ENCODE data around the gene CLMN. TPM values are rescaled to one million over a fixed set of nuclear protein-coding genes. Genes with fewer than 3 reads are reported as not detected.

CLMN gene
- polyA plus RNA-seq, 3 donors = 22.0 to 33.7 (median 23.2) TPM

DNA sequence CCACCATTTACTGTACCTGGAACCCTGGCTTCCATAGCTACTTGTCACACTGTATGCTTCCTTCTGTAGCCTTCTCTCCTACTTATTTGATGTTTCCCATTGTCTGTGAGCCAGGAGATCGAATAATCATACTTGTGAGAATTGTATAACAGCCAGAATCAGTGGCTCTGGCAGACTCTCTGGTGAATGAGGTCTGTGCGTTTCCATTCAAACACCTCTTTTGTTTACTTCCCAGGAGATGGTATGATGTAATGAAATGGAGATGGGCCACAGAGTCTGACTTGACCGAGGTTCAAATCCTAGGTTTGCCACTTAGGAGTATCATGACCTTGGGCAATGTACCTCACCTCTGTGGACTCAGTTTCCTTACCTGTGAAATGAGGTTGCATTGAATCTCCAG lies 35.7 kb upstream of the CLMN start:
- Mint-ChIP-seq H3K4me3 (no peak overlapping the region), H3K4me1 (peaks cover 6% of the 10 kb centered on the region), H3K27ac (no peak overlapping the region), H3K27me3 (ENCODE audit: low read depth in 3 of 3) (peaks cover 20 to 24% (median 20%) of the 10 kb centered on the region in 3 donors), H3K9me3 (peaks cover 4 to 16% (median 10%) of the 10 kb centered on the region in 7 donors), H3K36me3 (no peaks in the 10 kb centered on the region)
- Histone ChIP-seq H3K9ac (ENCODE audit: insufficient read depth, low read length, poor library complexity, severe bottlenecking) (no peak overlapping the region), H3K4me1 (ENCODE audit: control insufficient read depth in 1 of 2, insufficient read depth in 2 of 2, low read length in 2 of 2) (no peaks in the 10 kb centered on the region), H3K4me3 (replicated peaks in 1 of 3; ENCODE audit: low read depth in 2 of 3, low read length in 3 of 3) (no peak overlapping the region), H3K36me3 (replicated peaks in 1 of 2; ENCODE audit: control insufficient read depth in 1 of 2, insufficient read depth in 2 of 2, low read length in 2 of 2) (no peaks in the 10 kb centered on the region), H3K4me2 (replicated peaks; ENCODE audit: extremely low read depth, low read length, poor library complexity, severe bottlenecking) (no peak overlapping the region), H2AFZ (ENCODE audit: insufficient read depth, low read depth, low read length, poor library complexity, severe bottlenecking) (no peak overlapping the region), H3K79me2 (ENCODE audit: insufficient read depth, low read length) (no peaks in the 10 kb centered on the region), H4K20me1 (ENCODE audit: insufficient read depth, low read length) (no peaks in the 10 kb centered on the region), H3K27ac (ENCODE audit: low read depth in 1 of 2, low read length in 2 of 2) (no peak overlapping the region), H3K9me3 (replicated peaks in 1 of 2; ENCODE audit: control insufficient read depth in 1 of 2, insufficient read depth in 1 of 2, low read length in 2 of 2) (peaks cover 5% of the 10 kb centered on the region in 2 donors), H3K27me3 (ENCODE audit: control insufficient read depth in 2 of 2, insufficient read depth in 2 of 2, low read length in 2 of 2) (peaks cover 4 to 8% of the 10 kb centered on the region in 2 donors)
- TF ChIP-seq, protein P1, sequence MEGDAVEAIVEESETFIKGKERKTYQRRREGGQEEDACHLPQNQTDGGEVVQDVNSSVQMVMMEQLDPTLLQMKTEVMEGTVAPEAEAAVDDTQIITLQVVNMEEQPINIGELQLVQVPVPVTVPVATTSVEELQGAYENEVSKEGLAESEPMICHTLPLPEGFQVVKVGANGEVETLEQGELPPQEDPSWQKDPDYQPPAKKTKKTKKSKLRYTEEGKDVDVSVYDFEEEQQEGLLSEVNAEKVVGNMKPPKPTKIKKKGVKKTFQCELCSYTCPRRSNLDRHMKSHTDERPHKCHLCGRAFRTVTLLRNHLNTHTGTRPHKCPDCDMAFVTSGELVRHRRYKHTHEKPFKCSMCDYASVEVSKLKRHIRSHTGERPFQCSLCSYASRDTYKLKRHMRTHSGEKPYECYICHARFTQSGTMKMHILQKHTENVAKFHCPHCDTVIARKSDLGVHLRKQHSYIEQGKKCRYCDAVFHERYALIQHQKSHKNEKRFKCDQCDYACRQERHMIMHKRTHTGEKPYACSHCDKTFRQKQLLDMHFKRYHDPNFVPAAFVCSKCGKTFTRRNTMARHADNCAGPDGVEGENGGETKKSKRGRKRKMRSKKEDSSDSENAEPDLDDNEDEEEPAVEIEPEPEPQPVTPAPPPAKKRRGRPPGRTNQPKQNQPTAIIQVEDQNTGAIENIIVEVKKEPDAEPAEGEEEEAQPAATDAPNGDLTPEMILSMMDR (IDR thresholded peaks at IDR 0.05) = no peak
- WGBS (ENCODE audit: insufficient coverage) = no CpG with 5 or more reads among the region's 3 CpGs
- intact Hi-C loops (cut with micrococcal nuclease) = loop anchor here in 1 of 2 donors (5.0 kb wide), 1 partner anchor 33 kb away; no protein-coding TSS in a partner anchor
- DNase-seq = no peak

DNA sequence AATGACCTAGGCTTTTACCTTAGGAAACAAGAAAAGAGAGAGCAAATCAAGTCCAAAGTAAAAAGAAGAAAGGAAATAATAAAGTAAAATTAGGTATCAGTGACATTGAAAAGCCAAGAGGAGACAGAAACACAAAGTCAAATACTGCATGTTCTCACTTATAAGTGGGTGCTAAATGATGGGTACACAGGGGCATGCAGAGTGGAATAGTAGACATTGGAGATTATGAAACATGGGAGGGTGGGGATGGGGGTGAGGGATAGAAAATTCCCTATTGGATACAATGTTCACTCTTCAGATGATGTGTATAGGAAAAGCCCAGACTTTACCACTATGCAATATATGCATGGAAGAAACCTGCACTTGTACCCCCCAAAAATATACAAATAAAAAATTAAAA lies 35.1 kb upstream of the CLMN start:
- peaks cover 2% of the 10 kb centered on the region in 2 donors for H3K27me3 ChIP-seq (ENCODE audit: control insufficient read depth in 2 of 2, insufficient read depth in 2 of 2, low read length in 2 of 2)
- H3K4me3 Mint-ChIP-seq = no peak overlapping the region
- no peak for DNase-seq
- H3K36me3 ChIP-seq (replicated peaks in 1 of 2; ENCODE audit: control insufficient read depth in 1 of 2, insufficient read depth in 2 of 2, low read length in 2 of 2) = no peaks in the 10 kb centered on the region
- H3K27me3 Mint-ChIP-seq (ENCODE audit: low read depth in 3 of 3) = peaks cover 14 to 18% (median 16%) of the 10 kb centered on the region in 3 donors
- no peak overlapping the region for H3K9ac ChIP-seq (ENCODE audit: insufficient read depth, low read length, poor library complexity, severe bottlenecking)
- H2AFZ ChIP-seq (ENCODE audit: insufficient read depth, low read depth, low read length, poor library complexity, severe bottlenecking) = no peak overlapping the region
- no peaks in the 10 kb centered on the region for H3K4me1 ChIP-seq (ENCODE audit: control insufficient read depth in 1 of 2, insufficient read depth in 2 of 2, low read length in 2 of 2)
- peaks cover 5% of the 10 kb centered on the region in 2 donors for H3K9me3 ChIP-seq (replicated peaks in 1 of 2; ENCODE audit: control insufficient read depth in 1 of 2, insufficient read depth in 1 of 2, low read length in 2 of 2)
- TF ChIP-seq, protein P1 (IDR thresholded peaks at IDR 0.05) = no peak
- no peak overlapping the region for H3K4me3 ChIP-seq (replicated peaks in 1 of 3; ENCODE audit: low read depth in 2 of 3, low read length in 3 of 3)
- H3K9me3 Mint-ChIP-seq = peaks cover 4 to 16% (median 10%) of the 10 kb centered on the region in 7 donors
- H3K36me3 Mint-ChIP-seq = no peaks in the 10 kb centered on the region
- intact Hi-C loops (cut with micrococcal nuclease) = loop anchor here in 1 of 2 donors (5.0 kb wide), 1 partner anchor 33 kb away; no protein-coding TSS in a partner anchor
- no peak overlapping the region for H3K4me2 ChIP-seq (replicated peaks; ENCODE audit: extremely low read depth, low read length, poor library complexity, severe bottlenecking)
- peaks cover 6% of the 10 kb centered on the region for H3K4me1 Mint-ChIP-seq
- H4K20me1 ChIP-seq (ENCODE audit: insufficient read depth, low read length) = no peaks in the 10 kb centered on the region
- no peak overlapping the region for H3K27ac ChIP-seq (ENCODE audit: low read depth in 1 of 2, low read length in 2 of 2)
- H3K27ac Mint-ChIP-seq = no peak overlapping the region
- no peaks in the 10 kb centered on the region for H3K79me2 ChIP-seq (ENCODE audit: insufficient read depth, low read length)
